ENCODE results near the gene REV3L. TPM values are rescaled to one million over a fixed set of nuclear protein-coding genes. Genes with fewer than 3 reads are reported as not detected.

Gene REV3L
- total and polyA plus RNA-seq, 8 donors = 29.3 to 68.6 (median 57.4) TPM

DNA sequence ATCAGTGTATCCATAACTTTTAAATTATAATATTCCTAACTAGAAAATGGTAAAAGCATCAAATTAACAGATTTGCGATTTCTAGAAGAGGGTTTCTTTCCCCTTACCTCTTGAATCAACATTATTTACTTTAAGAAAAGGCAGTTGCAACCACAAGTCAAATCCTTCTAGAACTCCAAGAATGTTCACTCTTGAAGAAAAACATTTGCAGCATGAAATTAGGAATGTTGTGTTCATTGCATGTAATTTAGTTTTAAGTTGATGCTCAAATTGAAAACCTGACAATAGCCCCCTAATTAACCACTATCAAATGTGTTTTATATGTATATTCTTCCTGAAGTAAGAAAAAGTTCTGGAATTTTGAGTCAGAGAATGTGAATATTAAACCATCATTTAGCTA lies 2.3 kb upstream of the REV3L start:
- H3K4me3 ChIP-seq = no peak overlapping the region
- intact Hi-C loops (cut with DNase I) = no loop called here
- TF ChIP-seq, protein P1, sequence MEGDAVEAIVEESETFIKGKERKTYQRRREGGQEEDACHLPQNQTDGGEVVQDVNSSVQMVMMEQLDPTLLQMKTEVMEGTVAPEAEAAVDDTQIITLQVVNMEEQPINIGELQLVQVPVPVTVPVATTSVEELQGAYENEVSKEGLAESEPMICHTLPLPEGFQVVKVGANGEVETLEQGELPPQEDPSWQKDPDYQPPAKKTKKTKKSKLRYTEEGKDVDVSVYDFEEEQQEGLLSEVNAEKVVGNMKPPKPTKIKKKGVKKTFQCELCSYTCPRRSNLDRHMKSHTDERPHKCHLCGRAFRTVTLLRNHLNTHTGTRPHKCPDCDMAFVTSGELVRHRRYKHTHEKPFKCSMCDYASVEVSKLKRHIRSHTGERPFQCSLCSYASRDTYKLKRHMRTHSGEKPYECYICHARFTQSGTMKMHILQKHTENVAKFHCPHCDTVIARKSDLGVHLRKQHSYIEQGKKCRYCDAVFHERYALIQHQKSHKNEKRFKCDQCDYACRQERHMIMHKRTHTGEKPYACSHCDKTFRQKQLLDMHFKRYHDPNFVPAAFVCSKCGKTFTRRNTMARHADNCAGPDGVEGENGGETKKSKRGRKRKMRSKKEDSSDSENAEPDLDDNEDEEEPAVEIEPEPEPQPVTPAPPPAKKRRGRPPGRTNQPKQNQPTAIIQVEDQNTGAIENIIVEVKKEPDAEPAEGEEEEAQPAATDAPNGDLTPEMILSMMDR (IDR thresholded peaks at IDR 0.05) = no peak
- H3K36me3 ChIP-seq = no peaks in the 10 kb centered on the region
- DNase-seq (no peak), ATAC-seq (no peak)
- H3K27ac ChIP-seq = peak overlapping the region; percentile 99
- peaks cover 15 to 51% of the 10 kb centered on the region in 2 donors for H3K4me1 ChIP-seq
- no peaks in the 10 kb centered on the region for H3K9me3 ChIP-seq
- H3K27me3 ChIP-seq = no peaks in the 10 kb centered on the region

DNA sequence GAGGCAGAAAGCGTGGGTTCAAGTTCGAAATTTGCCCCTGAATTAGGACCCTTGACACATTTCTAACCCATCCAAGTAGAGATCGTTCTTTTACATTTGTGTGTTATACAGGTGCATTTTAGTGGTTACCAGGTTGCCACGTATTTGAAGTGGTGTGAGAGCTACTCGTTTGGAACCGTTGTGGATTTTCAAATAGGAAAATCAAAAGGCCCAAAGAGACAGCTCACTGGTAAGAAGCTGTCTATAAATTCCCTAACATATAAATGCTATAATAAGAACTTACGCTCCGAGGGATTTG lies 1.6 kb upstream of the REV3L start:
- DNase-seq (no peak), ATAC-seq (no peak)
- H3K27me3 ChIP-seq = no peaks in the 10 kb centered on the region
- no peaks in the 10 kb centered on the region for H3K36me3 ChIP-seq
- H3K4me3 ChIP-seq = peak overlapping the region; percentile 79 to 88
- no peaks in the 10 kb centered on the region for H3K9me3 ChIP-seq
- intact Hi-C loops (cut with DNase I) = no loop called here
- peaks cover 17 to 56% of the 10 kb centered on the region in 2 donors for H3K4me1 ChIP-seq
- TF ChIP-seq, protein P1 (IDR thresholded peaks at IDR 0.05) = no peak
- H3K27ac ChIP-seq = peak overlapping the region; percentile 99

DNA sequence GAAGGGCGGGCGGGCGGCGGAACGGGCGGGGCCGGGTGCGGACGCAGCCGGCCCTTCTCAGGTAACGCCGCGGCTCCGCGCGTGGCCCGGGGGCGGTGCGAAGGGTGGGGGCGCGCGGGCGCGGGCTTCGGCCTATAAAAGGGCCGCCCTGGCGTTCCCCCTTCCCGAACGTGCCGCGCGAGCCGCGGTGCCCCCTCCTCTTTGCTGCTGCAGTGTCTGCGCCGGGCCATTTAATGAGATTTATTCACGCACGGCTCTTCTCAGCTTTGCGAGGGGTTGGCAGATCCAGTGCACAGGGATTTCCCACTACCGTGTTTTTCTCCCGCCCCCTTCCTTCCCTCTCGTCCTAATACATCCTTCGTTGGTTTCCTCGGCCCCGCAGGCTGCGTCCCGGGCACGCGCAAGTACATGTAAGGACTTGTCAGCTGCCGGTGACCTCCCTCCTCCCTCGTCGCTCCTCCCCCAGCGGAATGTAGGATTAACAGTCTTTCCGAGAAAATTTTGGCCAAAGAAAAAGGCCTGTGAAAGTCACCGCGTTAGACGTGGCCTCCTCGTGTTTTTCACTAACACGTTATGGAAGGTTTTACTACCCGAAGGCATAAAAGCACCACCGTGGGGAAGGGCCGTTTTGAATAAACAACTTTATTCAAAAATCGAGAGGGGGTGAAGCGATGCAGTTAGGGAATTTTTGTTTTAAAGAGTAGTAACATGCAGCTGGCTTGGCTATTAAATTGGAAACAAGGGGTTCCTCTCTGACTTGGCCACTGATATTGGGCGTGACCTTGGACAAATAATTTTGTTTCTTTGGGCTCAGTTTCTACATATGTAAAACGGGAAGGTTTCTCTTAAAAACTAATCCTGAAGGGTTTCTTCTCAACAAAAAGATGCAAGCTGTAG lies 966 bp upstream of the REV3L start:
- DNase-seq (peak; percentile 94 to 96 (median 95)), ATAC-seq (peak; percentile 86)
- H3K27me3 ChIP-seq = no peaks in the 10 kb centered on the region
- H3K27ac ChIP-seq = peak overlapping the region; percentile 99
- peaks cover 18 to 62% of the 10 kb centered on the region in 2 donors for H3K4me1 ChIP-seq
- TF ChIP-seq, protein P1 (IDR thresholded peaks at IDR 0.05) = no peak
- intact Hi-C loops (cut with DNase I) = no loop called here
- H3K9me3 ChIP-seq = no peaks in the 10 kb centered on the region
- no peaks in the 10 kb centered on the region for H3K36me3 ChIP-seq
- H3K4me3 ChIP-seq = peak overlapping the region; percentile 79 to 88

DNA sequence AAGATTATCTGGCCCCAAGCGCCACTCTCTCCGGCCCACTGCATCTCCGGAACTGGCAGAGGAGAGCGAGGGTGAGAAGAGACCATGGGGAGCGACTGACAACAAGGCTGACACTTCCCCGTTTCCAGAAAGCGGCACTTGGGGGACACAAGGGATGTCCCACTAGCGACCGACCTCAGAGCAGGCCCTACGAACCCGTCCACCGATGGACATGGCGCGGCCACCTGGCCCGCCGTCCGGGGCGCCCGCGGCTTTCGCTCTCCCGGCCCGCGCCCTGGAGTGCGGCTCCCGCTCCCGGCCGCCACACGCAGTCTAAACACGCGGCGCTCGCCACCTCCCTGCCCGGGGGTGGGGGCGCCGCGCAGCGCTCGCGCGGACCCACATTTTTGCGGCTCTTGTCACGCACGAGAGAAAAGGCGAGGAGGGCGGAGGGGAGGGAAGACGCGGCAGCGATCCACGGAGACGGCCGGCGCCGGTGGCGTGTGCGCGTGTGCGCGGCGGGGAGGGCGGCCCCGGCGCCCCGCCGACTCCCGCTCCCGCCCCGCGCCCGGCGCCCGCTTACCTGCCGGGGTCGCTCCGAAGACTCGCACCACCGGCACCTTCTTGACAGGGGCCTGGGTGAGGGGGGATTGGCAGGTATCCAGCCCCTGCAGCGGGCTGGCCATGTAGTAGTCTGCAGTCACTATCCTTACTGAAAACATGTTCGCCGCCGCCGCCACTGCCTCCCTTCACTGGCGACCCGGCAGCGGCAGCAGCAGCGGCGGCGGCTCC lies 645 bp downstream of the REV3L start:
- TF ChIP-seq, protein P1 (IDR thresholded peaks at IDR 0.05) = no peak
- H3K9me3 ChIP-seq = no peaks in the 10 kb centered on the region
- ATAC-seq (peak; percentile 6), DNase-seq (peak; percentile 52 to 89 (median 62))
- no peaks in the 10 kb centered on the region for H3K36me3 ChIP-seq
- peaks cover 32 to 70% of the 10 kb centered on the region in 2 donors for H3K4me1 ChIP-seq
- no peaks in the 10 kb centered on the region for H3K27me3 ChIP-seq
- peak overlapping the region; percentile 79 to 88 for H3K4me3 ChIP-seq
- intact Hi-C loops (cut with DNase I) = no loop called here
- H3K27ac ChIP-seq = peak overlapping the region; percentile 99

DNA sequence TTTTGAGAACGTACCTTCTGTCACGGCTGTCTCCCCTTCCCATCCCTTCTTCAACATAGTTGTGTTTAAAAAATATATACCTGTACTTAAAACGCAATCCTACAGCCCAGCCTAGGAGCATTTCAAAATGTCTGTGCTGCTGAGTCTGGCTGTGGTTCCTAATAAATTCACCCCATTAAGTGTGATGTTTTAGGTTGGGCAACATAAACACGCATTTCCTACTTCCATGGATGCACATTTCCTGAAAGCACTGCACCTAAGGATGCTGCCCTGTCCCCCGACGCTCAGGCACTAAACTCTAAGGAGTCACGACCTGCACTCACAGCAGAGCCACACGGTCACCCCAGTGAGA lies 1.2 kb downstream of the REV3L start:
- TF ChIP-seq, protein P1 (IDR thresholded peaks at IDR 0.05) = no peak
- Histone ChIP-seq H3K4me1 (peaks cover 32 to 69% of the 10 kb centered on the region in 2 donors), H3K27ac (peak overlapping the region; percentile 99), H3K4me3 (peak overlapping the region; percentile 79 to 88), H3K27me3 (no peaks in the 10 kb centered on the region), H3K9me3 (no peaks in the 10 kb centered on the region), H3K36me3 (no peaks in the 10 kb centered on the region)
- DNase-seq = peak in 1 of 4 donors; percentile 47
- intact Hi-C loops (cut with DNase I) = no loop called here
- no peak for ATAC-seq

All from left lung (tissue), 10 donors.